Brain microvascular endothelial cell (primary cell): Measurements from ENCODE around the gene ATG5.
"Not testable (repeated sequence)": the region's sequence is repeated elsewhere in the genome, so short reads cannot be mapped to it uniquely, and the experiment has no call there.

Source experiments
- DNase-seq: peaks from one replicate; pipeline ENCODE4 v3.0.0-alpha.2; 2020
- H3K27ac ChIP-seq: fragments of 250-450 bp; sonication (Bioruptor Pico); 2 replicates; pipeline ENCODE4 v1.5.1; 2020; ENCODE audit warnings: mild to moderate bottlenecking, moderate library complexity
- H3K27me3 ChIP-seq: fragments of 250-450 bp; sonication (Bioruptor Pico); replicated peaks from 2 replicates; pipeline ENCODE4 v1.5.1; 2020; ENCODE audit warnings: mild to moderate bottlenecking
- H3K36me3 ChIP-seq: fragments of 250-450 bp; sonication (Bioruptor Pico); replicated peaks from 2 replicates; pipeline ENCODE4 v1.5.1; 2020; ENCODE audit warnings: mild to moderate bottlenecking
- H3K4me3 ChIP-seq: 2 replicates; pipeline ENCODE4 v1.5.1; 2011; ENCODE audit warnings: low read depth, mild to moderate bottlenecking, control low read depth, low read length, moderate library complexity
- CTCF ChIP-seq: IDR thresholded peaks from 2 replicates; pipeline ENCODE4 v1.5.1; 2011; ENCODE audit warnings: low read depth, mild to moderate bottlenecking, moderate library complexity, low read length, control low read depth, inconsistent platforms; ENCODE audit errors: missing control alignments
- in situ Hi-C: cut with HindIII; loops from 2 replicates; pipeline ENCODE4 v1.10.0; 2017; ENCODE audit warnings: low sequenced_read_pairs, low pct_ligation_motif_present

Gene ATG5

GRCh38 chr6:106247293-106247692 is 78.3 kb downstream of the ATG5 start:
- Histone ChIP-seq H3K4me3 (no peak overlapping the region), H3K27me3 (no peaks in the 10 kb centered on the region), H3K36me3 (no peaks in the 10 kb centered on the region), H3K27ac (peak overlapping the region; percentile 21)
- DNase-seq = peak; percentile 43
- in situ Hi-C loops = no loop called here
- no peak for TF ChIP-seq CTCF

DNA sequence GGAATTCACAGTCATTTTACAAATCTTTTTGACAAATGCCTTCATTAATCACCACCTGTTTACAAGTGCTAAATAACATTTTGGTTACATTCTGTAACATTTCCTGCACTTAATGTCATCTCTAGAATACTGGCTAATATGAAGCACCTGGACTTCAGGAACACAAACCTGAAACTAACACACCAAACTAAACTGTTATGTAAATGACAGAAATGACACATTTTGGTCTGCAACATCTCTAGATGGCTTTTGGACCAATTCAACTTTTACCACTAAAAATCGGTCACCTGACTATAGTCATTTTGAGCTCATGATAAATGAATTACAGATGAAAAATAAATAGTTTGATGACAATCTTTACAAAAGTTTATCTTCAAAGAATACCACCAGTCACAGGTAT is 80.6 kb downstream of the ATG5 start:
- in situ Hi-C loops = no loop called here
- no peak overlapping the region for H3K4me3 ChIP-seq
- DNase-seq = no peak

GRCh38 chr6:106244521-106244920 is 81.0 kb downstream of the ATG5 start:
- no peak overlapping the region for H3K27ac ChIP-seq
- no peak for DNase-seq
- in situ Hi-C loops = no loop called here
- H3K36me3 ChIP-seq = no peaks in the 10 kb centered on the region
- H3K27me3 ChIP-seq = no peaks in the 10 kb centered on the region
- no peak overlapping the region for H3K4me3 ChIP-seq
- TF ChIP-seq CTCF = no peak

More for the DNA sequence above, 80.6 kb downstream of the ATG5 start:
- H3K27me3 ChIP-seq = no peaks in the 10 kb centered on the region
- no peak for TF ChIP-seq CTCF
- no peak overlapping the region for H3K27ac ChIP-seq
- H3K36me3 ChIP-seq = no peaks in the 10 kb centered on the region

DNA sequence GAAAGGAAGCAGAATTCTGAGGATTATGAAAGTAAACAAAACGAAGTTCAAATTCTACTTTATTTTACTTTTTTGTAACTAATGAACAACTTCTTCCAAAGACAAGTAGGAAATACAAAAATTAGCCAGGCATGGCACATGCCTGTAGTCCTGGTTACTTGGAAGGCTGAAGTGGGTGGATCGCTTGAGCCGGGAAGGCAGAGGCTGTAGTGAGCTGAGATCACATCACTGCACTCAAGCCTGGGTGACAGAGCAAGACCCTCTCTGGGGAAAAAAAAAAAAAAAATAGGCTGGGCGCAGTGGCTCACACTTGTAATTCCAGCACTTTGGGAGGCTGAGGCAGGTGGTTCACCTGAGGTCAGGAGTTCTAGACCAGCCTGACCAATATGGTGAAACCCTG is 82.3 kb downstream of the ATG5 start:
- in situ Hi-C loops = no loop called here
- Histone ChIP-seq H3K27ac (no peak overlapping the region), H3K4me3 (no peak overlapping the region), H3K36me3 (no peaks in the 10 kb centered on the region), H3K27me3 (no peaks in the 10 kb centered on the region)
- no peak for TF ChIP-seq CTCF
- DNase-seq = no peak

DNA sequence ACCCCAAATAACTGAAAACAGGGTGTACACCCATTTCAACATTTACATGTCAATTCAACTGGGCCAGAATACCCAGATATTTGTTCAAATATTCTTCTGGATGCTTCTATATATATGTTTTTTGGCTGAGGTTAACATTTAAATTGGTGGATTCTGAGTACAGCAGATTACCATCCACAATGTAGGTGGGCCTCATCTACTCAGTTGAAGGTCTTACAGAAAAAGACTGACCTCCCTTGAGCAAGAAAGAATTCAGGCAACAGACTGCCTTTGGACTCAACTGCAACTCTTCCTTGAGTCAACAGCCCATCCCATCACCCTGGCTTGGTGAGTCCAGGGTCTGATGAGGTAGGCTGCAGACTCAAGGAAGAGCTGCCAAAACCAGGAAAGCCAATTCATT is 84.1 kb downstream of the ATG5 start:
- Histone ChIP-seq H3K27ac (no peak overlapping the region), H3K27me3 (no peaks in the 10 kb centered on the region), H3K4me3 (no peak overlapping the region), H3K36me3 (no peaks in the 10 kb centered on the region)
- no peak for TF ChIP-seq CTCF
- DNase-seq = no peak
- in situ Hi-C loops = no loop called here

- in situ Hi-C loops = no loop called here
- TF ChIP-seq CTCF = no peak
- Histone ChIP-seq H3K36me3 (no peaks in the 10 kb centered on the region), H3K27me3 (no peaks in the 10 kb centered on the region), H3K27ac (no peak overlapping the region), H3K4me3 (no peak overlapping the region)
- DNase-seq = no peak
Measured at GRCh38 chr6:106237286-106237685, 88.3 kb downstream of the ATG5 start.

DNA sequence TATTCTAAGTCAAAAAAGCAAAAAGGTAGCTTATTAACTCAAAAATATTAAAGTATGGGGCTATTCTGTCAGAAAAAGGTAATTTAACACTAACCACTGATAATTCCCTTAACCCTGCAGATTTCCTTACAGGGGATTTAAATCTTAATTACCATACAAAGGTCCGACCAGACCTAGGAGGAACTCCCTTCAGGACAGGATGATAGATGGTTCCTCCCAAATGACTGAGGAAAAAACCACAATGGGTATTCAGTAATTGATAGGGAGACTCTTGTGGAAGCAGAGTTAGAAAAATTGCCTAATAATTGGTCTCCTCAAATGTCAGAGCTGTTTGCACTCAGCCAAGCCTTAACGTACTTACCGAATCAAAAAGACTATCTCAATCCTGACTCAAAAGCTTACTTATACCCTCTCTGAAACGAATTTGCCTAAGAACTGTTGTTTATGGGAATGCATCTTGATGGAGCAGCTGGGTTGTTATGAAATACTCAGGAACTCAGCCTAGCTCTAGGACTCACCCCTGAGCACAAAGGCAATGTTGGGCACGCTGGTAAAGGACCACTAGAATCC is 95.6 kb downstream of the ATG5 start:
- in situ Hi-C loops, H3K36me3 ChIP-seq: not testable (repeated sequence)

More for the DNA sequence above, 95.6 kb downstream of the ATG5 start:
- H3K27me3 ChIP-seq, H3K27ac ChIP-seq, H3K4me3 ChIP-seq, DNase-seq: not testable (repeated sequence)
